HuH-7.5 (cell line): ENCODE results near the gene LTC4S.
"Not testable (repeated sequence)": the region's sequence is repeated elsewhere in the genome, so short reads cannot be mapped to it uniquely, and the experiment has no call there.

Source experiments
- DNase-seq: peaks from one replicate; pipeline ENCODE4 v3.0.0; 2011; ENCODE audit warnings: low spot score

LTC4S gene

DNA sequence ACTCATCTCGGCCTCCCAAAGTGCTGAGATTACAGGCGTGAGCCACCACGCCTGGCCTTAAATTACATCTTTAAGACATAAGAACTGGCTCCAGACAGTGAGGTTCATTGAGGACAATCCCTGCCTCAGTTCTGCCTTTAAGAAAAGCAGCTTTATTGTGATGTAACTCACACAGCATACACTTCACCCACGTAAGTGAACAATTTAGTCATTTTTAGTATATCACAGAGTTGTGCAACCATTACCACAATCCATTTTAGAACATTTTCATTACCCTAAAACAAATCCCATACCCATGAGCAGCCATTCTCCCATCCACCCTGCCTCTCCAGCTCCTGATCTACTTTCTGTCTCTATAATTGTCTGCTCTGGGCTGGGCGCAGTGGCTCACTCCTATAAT, 24.0 kb upstream of the LTC4S start:
- no peak for DNase-seq

DNA sequence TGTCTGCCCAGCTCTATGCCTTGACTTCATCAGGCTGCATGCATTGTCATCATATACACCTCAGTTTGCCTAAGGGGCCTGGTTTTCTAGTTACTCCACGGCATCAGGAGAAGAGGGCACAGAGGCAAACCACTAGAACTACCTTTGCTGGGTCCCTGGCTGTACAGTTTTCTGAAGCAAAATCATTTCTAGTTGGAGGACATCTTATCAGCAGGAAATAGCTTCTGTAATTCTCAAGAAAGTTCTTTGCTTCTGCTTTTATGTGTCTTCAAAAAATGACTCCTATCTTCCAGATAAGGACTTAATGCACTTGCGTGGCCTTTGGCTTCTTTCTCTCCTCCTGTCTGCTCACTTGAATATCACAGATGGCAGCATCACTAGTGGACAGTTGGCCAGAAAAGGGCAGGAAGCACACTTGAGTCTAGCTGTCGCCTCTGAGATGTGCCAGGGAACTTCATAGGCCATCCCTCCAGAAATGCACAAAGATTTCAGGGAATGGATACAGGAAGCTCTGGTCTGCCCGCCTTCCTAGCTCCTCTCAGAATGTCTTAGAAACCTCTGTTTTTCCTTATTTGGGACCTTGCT, 22.4 kb upstream of the LTC4S start:
- DNase-seq, result no peak

DNA sequence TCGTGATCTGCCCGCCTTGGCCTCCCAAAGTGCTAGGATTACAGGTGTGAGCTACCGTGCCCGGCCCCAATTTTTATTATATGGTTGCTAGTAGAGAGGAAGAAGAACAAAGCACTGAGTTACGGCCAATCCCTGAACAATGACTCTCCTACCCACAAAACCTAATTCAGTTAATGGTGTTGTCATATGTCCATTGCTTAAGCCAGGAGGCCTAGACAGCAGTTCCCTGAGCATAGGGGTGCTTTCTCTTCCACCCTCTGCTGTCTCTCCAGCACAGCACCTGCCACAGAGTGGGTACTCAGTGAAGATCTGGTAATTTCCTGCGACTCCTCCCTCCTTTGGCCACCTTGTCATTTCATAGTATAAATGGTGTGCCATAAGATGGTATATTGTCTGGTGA, 21.4 kb upstream of the LTC4S start:
- no peak for DNase-seq

DNA sequence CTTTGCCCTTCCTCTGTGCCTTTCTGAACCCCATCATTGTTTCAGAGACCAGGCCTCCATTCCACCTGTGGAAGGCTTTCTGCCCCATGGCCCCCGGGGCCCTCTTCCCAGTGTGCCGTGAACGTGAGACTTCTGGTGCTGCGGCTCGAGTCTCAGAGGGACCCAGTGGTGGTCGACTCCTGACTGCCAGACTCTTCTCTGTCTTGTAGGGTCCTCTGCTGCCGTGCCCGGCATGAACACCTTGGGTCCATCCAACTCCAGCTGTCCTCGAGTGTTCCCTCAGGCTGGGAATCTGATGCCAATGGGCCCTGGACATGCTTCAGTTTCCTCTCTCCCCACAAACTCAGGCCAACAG, 20.1 kb upstream of the LTC4S start:
- no peak for DNase-seq

DNA sequence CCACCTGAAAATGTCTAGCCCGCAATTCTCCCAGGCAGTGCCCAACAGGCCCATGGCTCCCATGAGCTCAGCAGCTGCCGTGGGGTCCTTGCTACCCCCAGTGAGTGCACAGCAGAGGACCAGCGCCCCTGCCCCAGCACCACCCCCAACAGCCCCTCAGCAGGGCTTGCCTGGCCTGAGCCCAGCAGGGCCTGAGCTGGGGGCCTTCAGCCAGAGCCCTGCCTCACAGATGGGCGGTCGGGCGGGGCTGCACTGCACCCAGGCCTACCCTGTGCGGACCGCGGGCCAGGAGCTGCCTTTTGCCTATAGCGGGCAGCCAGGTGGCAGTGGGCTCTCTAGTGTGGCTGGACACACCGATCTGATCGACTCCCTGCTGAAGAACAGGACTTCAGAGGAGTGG, 19.3 kb upstream of the LTC4S start:
- DNase-seq, result no peak

DNA sequence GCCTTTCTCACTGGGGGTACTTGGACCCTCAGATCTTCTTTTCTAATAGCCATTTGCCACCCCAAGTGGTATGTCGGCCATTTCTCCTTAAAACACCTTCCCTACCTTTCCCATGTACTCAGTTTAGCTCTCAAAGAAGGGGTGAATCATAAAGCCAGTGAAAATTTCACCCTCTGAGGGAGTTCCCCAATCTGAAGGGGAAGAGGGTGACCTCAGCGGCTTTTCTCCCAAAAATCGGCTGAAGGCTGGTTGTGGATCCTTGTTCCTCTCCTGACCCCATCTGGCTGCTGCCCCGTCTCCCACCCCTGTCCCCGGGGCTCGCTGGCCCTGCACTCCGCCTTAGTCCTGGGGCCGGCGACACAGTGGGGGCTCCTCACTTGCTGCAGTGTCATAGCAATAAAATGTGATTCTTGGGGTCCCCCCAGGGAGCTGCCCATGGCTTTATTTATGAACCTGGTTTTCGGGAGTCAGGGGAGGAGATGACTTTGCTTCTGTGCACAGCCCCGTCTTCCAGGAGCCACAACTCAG, 17.3 kb upstream of the LTC4S start:
- DNase-seq, result no peak

DNA sequence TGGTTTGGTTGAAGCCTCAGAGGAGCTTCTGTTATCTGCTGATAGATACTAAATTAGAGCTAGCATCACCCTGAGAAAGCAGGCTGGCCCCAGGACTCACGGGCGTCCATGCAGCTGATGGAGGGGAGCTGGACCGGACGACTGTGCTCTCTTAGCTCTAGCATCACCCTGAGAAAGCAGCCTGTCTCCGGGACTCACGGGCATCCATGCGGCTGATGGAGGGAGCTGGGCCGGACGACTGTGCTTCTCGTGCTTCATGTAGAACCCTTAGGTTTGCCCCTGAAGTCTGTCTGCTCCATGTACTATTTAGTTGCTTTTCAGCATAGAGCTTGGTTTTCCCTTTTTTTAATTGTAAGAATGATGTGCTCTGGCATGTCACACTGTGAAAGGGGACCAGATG, 16.3 kb upstream of the LTC4S start:
- no peak for DNase-seq

DNA sequence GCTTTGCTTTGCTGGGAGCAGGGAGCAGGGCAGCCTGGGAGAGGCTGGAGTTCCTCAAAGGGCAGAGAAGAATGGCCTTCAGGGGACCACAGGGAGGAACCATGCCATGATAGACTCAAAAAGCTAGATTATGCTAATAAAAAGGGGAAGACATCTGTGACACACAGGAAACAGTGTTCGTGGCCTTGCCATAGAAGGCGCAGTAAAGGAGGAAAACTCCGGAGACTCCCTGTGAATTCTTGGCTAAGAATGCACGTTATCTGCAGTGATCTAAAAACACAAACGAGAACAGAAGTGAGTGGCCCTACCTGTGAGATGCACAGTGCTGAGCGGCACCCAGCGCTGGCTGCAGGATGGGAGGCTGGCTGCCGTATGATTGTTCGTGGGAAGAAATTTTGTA, 15.9 kb upstream of the LTC4S start:
- no peak for DNase-seq

DNA sequence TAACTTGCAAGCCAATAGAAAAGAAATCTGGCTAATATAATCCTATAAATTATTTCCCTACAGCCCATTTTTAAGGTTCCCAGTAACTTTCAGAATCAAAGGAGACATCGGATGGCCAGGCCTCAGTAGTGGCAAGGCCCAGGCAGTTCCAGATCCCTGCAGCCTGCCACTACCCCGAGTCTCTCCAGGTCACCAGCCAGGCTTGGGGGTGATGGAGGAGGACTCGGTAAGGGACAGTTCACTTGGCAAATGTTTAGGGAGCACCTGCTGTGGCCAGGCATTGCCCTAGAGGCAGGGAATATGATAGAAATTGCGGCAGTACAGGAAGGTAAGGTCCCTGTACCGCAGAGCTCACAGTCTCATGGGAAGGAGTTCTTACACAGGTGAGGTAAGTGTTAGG, 15.2 kb upstream of the LTC4S start:
- no peak for DNase-seq

DNA sequence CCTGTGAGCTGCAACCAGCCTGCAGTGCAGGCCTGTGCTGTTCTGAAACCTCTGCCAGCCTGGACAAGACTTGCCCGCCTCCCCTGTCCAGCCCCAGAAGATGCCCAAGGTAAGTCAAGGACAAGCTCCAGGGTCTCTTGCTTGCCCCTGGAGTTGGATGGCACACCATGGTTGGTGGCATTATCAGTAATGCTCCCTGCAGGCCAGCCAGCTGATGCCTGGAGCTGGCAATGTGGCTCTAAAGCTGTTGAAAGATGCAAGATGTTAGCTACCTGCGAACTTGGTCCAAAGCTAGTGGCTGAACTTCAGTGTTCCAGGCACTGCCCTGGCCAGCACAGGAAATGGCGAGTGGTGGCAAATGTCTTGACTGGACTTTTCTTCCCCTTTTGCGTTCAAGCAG, 14.0 kb upstream of the LTC4S start:
- no peak for DNase-seq

DNA sequence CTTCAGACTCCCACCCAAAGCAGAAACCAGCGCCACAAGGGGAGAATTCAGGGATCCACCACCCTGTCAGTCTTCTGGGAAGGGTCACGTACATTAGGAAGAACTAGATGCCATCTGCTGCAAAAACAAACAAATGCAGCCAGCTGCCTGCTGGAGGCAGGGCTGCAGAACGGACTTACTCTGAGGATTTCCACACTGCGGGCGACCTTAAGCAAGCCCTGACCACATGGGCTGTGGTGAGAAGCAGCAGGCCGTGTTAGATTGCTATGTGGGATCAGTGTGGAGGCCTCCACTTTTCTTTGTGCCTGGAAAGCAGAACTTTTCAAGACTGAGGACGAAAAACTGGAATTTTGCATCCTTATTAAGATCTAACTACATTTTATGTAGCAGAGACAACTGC, 13.4 kb upstream of the LTC4S start:
- no peak for DNase-seq

DNA sequence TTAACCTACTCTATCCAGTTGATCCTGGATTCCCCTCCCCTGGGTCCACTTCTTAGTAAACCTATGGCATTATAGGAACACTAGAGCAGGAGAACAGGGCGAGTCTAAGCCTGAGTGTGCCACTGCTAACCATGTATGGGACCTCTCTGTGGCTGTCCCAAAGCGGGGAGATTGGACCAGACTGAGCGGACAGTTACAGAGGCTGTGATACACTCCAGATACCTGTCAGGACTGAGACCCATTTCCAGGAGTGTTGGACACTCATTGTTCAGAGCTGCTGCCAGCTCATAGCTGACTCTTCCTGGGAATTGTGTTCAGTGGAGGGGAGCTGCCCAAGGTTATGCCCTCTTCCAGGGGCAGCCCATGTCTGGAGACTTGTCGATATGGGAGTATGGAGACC, 11.9 kb upstream of the LTC4S start:
- no peak for DNase-seq

DNA sequence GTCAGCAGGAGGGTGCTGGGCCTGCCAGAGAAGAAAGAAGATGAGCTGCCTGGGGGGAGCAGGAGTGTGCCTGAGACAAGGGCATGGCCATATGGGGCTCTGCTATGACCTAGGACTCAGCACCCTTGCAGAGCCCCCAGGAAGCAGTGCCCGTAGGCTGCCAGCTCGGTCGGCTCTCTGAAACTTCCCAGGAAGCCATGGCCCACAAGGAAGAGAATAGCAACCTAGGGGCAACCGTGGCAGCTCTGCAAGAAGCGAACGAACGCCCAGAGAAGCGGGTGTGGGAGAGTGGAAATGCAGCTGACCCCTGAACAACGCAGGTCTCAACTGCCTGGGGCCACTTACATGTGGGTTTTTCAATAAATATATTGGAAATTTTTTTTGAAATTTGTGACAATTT, 10.7 kb upstream of the LTC4S start:
- no peak for DNase-seq

DNA sequence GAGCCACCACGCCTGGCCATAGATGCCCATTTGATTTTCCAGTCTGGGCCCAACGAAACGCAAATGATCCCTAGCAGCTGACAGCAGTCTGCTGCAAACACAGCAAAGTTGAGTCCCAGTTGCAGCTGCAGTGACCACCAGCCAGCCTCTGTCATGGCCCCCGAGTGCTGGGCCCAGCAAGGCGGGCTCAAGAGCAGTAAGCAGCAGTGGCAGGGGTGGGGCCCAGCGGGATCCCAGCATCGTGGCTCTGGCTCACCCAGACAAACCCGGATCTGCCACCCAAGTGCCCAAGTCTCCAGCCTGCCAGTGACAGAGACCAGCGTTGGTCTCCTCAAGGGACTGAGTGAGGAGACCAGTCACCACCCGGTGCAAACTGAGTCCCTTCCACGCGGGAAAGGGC, 6.9 kb upstream of the LTC4S start:
- DNase-seq, result no peak

DNA sequence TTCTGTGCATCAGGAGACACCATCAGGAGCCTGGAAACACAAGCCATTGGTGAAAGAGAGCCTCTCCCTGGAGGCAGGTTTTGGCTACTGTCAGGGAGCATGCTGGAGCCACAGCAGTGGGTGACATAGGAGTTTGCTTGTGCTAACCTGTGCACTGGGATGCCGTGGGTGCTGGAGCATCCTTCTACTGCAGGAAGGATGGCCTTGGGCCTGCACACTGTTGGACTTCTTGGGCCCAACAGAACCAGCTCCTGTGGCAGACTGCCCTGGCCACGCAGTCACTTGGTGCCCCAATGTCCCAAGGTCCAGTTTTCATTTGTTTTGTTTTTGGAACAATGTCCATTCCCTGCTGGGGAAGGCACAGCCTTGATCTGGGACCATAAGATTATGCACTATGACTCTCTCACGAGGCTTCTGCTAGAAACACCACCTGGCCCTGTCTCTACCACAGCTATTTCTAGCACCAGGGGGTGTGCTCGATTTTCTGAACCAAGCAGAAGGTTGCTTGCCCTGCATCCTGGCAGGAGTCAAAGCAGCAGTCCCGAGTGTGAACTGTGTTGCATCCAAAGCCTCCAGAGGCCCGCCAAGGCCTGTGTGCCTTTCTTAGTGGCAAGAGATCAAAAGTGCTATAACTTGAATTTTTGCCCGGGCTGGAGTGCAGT, 5.5 kb upstream of the LTC4S start:
- no peak for DNase-seq

DNA sequence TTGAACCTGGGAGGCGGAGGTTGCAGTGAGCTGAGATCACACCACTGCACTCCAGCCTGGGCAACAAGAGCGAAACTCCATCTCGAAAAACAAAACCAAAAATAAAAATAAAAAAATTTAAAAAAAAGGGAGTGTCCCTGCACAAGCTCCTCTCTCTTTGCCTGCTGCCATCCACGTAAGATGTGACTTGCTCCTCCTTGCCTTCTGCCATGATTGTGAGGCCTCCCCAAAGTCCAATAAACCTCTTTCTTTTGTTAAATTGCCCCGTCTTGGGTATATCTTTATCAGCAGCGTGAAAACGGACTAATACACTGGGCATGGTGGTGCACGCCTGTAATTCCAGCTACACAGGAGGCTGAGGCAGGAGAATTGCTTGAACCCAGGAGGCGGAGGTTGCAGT, 4.5 kb upstream of the LTC4S start:
- not testable (repeated sequence) for DNase-seq

DNA sequence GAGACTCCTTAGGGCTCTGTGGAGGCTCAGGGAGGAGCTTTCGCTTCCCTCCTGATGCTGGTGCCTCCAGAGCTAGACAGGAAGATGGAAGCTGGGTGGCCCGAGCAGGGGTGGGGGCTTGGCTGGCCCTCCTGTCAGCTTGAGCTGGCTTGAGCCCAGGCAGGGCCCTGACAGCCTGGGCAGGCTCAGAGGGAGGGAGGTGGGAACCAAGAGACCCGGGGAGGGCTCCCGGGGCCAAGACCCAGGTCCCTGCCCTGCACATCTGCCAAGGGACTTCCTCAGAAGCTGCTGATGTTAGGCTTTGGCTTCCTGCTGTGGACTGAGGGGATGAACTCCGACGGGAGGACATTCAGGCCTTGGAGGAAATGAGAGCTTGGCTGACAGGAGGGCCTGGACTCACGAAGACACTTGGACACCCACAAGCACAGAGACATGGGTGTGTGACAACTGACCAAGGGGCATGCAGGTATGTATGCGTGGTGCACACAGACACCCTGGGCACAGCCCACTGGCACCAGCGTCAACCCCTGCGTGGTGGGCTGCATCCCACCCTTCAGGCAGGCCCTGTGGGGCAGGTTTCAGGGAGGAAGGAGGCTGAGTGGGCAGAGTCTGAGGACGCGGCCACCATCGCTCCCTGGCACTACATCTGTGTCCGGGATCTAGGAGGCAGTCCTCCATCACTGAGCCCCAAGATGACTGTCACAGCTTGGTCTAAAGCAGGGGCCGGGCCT, 1.7 kb upstream of the LTC4S start:
- DNase-seq, result no peak

DNA sequence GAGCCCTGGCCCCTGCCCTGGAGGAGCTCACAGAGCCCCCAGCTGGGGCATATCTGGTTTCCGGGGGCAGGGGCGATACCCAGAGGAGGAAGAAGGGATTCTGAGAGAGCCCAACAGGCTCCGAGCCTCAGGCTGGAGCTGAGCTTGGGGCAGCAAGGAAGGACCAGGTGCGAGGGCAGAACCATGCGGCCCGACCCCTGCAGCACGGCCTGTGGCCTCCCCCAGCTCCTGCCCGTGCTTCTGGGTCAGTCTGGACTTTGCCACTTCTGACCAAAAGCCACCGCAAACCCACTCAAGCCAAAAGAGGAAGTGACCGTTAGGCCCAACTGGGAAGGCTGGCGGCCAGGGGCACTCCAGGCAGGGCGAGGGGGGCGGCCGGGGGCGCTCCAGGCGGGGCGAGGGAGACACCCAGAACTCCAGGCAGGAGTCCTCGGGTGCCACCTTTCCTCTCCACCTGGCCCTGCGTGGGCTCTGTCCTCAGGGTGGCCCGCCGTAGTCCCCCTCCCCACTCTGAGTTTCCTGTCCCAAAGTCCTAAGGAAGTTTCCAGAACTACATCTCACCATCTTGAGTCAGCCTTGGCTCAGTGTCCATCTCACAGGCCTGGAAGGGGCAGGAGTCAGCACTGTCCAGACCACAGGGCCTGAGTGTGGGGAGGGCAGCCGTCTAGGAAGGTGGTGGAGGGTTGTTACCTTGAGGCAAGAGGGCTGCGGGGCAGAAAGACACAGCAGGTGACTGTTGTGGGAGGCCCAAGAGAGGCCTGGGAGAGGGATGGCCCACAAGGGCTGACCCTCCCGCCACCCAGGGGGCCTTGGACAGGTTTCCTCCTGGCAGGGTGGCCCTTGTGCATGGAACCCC, 946 bp upstream of the LTC4S start:
- no peak for DNase-seq

DNA sequence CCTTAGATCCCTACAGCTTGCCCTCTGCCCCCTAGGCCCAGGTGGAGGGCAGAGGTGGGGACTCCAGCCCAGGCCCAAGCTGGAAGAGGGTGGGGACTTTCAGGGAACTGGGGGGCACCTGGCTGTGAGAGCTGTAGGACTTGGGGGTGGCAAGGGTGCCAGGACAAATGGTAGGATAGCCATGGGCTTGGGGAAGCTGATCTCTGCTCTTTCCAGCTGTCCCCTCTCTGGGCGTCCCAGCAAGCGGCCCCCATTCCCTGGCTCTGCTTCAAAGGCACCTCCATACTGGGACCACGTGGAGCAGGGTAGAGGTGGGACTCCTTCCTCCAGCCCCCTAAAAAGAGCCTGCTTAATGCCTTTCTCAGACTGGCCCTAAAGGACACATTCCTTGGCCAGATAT, 385 bp downstream of the LTC4S start:
- no peak for DNase-seq

DNA sequence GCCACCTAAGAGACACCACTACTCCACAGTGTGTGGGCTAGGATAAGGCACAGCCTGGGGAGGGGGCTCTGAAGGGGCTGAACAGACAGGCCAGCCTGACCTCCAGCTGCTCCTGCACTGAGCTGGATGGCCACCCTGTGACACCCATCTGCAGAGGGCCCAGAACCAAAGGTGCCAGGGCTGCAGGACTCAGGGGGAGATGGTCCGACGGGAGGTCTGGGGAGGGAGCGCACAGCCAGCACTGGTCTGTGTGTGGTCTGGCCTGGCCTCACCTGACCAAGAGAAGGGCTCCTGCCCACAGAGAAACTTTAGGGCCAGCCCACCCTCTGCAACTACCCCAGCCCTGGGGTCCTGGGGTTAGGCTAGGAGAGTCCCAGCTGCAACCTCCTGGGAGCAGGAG, 789 bp downstream of the LTC4S start:
- DNase-seq, result no peak

DNA sequence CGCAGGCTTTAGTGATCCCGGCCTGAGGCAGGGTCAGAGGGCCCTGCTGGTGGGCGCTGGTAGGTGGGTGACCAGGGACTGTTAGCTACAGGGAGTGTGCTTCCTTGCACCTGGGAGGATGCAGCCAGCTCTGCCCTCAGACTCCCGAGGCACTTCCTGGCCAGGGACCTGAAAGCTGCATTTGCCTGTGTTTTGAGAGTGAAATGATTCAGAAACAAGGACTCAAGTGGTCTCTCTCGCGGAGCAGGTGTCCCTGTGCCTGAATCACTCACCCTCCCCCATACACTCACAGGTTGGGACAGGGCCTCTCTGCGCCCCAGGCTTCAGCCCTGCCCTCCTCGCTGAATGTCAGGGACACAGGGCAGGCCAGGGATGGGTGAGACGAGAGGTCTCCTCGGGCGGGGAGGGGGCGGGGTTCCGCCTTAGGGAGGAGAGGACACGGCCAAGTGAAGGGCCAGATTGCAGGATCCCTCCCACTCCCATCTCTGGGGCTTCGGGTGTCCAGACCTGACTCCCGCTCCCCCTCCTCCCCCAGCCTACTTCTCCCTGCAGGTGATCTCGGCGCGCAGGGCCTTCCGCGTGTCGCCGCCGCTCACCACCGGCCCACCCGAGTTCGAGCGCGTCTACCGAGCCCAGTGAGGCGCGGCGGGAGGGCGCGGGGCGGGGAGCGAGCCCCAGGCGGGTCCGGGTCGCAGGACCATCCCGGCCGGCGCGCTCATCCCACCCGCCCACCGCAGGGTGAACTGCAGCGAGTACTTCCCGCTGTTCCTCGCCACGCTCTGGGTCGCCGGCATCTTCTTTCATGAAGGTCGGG, 1.5 kb downstream of the LTC4S start:
- DNase-seq, result peak; percentile 70
